GM12878 (cell line): ENCODE data around the gene PPP2R1B.

ENCODE experiments used
- EGR1 ChIP-seq, 2 experiments: IDR thresholded peaks; 1 replicate in 1 of 2; 2 replicates in 1 of 2; pipeline ENCODE4 v1.6.1; 2011 to 2012; ENCODE audit warnings: low read depth in 2 of 2, low read length in 2 of 2, borderline replicate concordance in 1 of 2, mild to moderate bottlenecking in 1 of 2, moderate library complexity in 1 of 2
- FOXM1 ChIP-seq: IDR thresholded peaks from 2 replicates; pipeline ENCODE4 v1.6.1; 2012; ENCODE audit warnings: low read depth, mild to moderate bottlenecking, inconsistent platforms, low read length, moderate library complexity
- KAT2A ChIP-seq: conservative IDR thresholded peaks from 2 replicates; pipeline ENCODE4 v1.6.1; 2011; ENCODE audit warnings: low read depth, low read length; ENCODE audit not compliant: control insufficient read depth
- MEF2B ChIP-seq: fragments of 450-650 bp; IDR thresholded peaks from 2 replicates; pipeline ENCODE4 v1.6.1; 2018; ENCODE audit warnings: mild to moderate bottlenecking, moderate library complexity; ENCODE audit not compliant: partially characterized antibody, poor library complexity, severe bottlenecking
- NFYB ChIP-seq: IDR thresholded peaks from 2 replicates; pipeline ENCODE4 v1.6.1; 2011; ENCODE audit warnings: low read depth, mild to moderate bottlenecking, low read length, improper control_type of control experiment, moderate library complexity; ENCODE audit not compliant: insufficient read depth
- RFX5 ChIP-seq: IDR thresholded peaks from 2 replicates; pipeline ENCODE4 v1.6.1; 2011; ENCODE audit warnings: low read depth, low read length, improper control_type of control experiment
- TAF1 ChIP-seq: IDR thresholded peaks from 2 replicates; pipeline ENCODE4 v1.6.1; 2011; ENCODE audit warnings: mild to moderate bottlenecking, low read depth, low read length, borderline replicate concordance

DNA sequence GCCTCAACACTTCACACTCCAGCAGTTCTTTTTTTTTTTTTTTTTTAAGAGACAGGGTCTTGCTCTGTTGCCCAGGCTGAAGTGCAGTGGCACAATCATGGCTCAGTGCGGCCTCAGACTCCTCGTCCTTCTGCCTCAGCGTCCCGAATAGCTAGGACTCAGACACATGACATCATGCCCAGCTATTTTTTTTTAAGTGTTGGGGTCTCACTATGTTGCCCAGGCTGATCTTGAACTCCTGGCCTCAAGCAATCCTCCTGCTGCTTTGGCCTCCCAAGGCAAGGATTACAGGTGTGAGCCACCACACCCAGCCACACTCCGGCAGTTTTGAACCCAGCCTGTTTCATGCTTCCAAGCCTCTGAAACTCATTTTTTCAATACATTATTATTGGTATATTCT is 3.7 kb downstream of the PPP2R1B start:
- no peak for TF ChIP-seq NFYB
- TF ChIP-seq KAT2A = no peak
- no peak for TF ChIP-seq EGR1 (IDR thresholded peaks at IDR 0.05; ENCODE audit: borderline replicate concordance in 1 of 2, low read depth in 2 of 2, low read length in 2 of 2)
- no peak for TF ChIP-seq FOXM1
- no peak for TF ChIP-seq TAF1
- no peak for TF ChIP-seq MEF2B
- TF ChIP-seq RFX5 = no peak
